ENCODE measurements around the gene CSAD. TPM values are rescaled to one million over a fixed set of nuclear protein-coding genes. Genes with fewer than 3 reads are reported as not detected.

The CSAD gene
- total and polyA plus RNA-seq, 7 experiments from 2014 or later = 1.3 to 76.3 (median 66.0) TPM

- peaks cover 22 to 46% of the 10 kb centered on the region in 2 donors for H3K4me1 ChIP-seq (ENCODE audit: control insufficient read depth in 2 of 2, insufficient read depth in 2 of 2, low read length in 2 of 2)
- Mint-ChIP-seq H3K36me3 (peaks cover 6 to 65% (median 21%) of the 10 kb centered on the region in 5 donors), H3K4me3 (peak overlapping the region in 1 of 10 donors; percentile 25), H3K9me3 (peaks cover 0 to 2% (median 0%) of the 10 kb centered on the region in 11 donors), H3K27me3 (no peaks in the 10 kb centered on the region), H3K27ac (peak overlapping the region in 7 of 9 donors; percentile 19 to 87 (median 81)), H3K4me1 (peaks cover 36 to 65% (median 49%) of the 10 kb centered on the region in 7 donors)
- H3K9me3 ChIP-seq (ENCODE audit: control insufficient read depth in 2 of 3, low read length in 3 of 3) = no peaks in the 10 kb centered on the region
- ChIA-PET CTCF (interaction anchor here (0.9 to 10.2 kb wide), 5 partner anchors 8 to 56 kb away, joined by 4 to 88 read pairs (median 7); partner anchors contain the start of genes CSAD, ITGB7 and ZNF740), POLR2A (interaction anchor here (0.8 to 10.4 kb wide), 7 partner anchors 10 to 100 kb away, joined by 3 to 217 read pairs (median 6); partner anchors contain the start of genes CSAD, ITGB7, PFDN5 and ZNF740)
- no peak for DNase-seq
- no peak for ATAC-seq
- no peaks in the 10 kb centered on the region for H3K27me3 ChIP-seq (ENCODE audit: control insufficient read depth in 2 of 2, insufficient read depth in 2 of 2, low read length in 2 of 2)
- intact Hi-C loops (cut with micrococcal nuclease) = no loop called here
- H3K4me3 ChIP-seq (ENCODE audit: low read length) = no peak overlapping the region
- H3K36me3 ChIP-seq (ENCODE audit: control insufficient read depth in 2 of 3, insufficient read depth in 3 of 3, low read length in 3 of 3) = peaks cover 38 to 78% (median 50%) of the 10 kb centered on the region in 3 experiments
- peak overlapping the region; percentile 75 for H3K27ac ChIP-seq (ENCODE audit: low read depth, low read length)
These were observed 14.2 kb upstream of the CSAD start for GRCh38 chr12:53194973-53195372.

DNA sequence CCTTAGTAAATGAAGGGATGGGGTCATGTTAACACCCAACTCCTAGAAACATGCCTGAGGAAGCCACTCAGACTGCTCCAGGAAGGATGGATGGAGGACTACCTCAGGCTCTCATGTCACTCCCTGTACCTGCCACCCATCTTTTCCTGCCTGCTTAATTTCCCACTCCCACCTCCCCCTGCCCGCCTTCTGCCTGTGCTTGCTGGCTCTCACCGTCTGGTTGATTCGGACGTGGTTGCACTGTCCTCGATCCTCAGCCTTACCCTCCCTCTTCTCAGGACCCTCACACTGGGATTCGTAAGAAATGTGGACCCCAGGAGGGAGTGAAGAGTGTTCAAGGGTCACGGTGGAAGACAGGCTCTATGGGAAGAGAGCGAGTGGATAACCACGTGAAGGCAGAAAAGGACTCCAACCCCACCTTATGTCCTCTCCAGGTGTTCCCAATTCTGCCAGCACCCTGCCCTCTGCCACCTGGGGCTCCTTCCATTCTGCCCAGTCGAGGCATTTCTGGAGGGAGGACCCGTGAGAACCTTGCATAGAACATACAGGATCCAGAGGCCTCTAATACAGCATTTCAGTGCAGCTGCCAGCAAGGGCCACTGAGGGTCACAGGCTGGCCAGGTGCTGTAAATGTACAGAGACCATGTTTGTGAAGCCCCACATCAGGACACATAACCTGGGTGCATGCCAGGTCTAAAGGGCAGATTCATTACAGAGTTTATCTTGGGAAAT, 13.4 kb upstream of the CSAD start:
- peak overlapping the region in 8 of 9 donors; percentile 56 to 87 (median 78) for H3K27ac Mint-ChIP-seq
- H3K4me1 Mint-ChIP-seq = peaks cover 30 to 66% (median 44%) of the 10 kb centered on the region in 7 donors
- Histone ChIP-seq H3K27ac (ENCODE audit: low read depth, low read length) (peak overlapping the region; percentile 25), H3K4me3 (ENCODE audit: low read length) (no peak overlapping the region), H3K9me3 (ENCODE audit: control insufficient read depth in 2 of 3, low read length in 3 of 3) (no peaks in the 10 kb centered on the region), H3K4me1 (ENCODE audit: control insufficient read depth in 2 of 2, insufficient read depth in 2 of 2, low read length in 2 of 2) (peaks cover 16 to 39% of the 10 kb centered on the region in 2 donors), H3K36me3 (ENCODE audit: control insufficient read depth in 2 of 3, insufficient read depth in 3 of 3, low read length in 3 of 3) (peaks cover 34 to 79% (median 48%) of the 10 kb centered on the region in 3 experiments), H3K27me3 (ENCODE audit: control insufficient read depth in 2 of 2, insufficient read depth in 2 of 2, low read length in 2 of 2) (no peaks in the 10 kb centered on the region)
- H3K27me3 Mint-ChIP-seq = no peaks in the 10 kb centered on the region
- ATAC-seq (no peak), DNase-seq (no peak)
- POLR2A ChIA-PET = interaction anchor here (0.8 to 10.4 kb wide), 6 partner anchors 9 to 77 kb away, joined by 3 to 217 read pairs (median 7); partner anchors contain the start of genes CSAD, ITGB7 and ZNF740
- peaks cover 3 to 61% (median 21%) of the 10 kb centered on the region in 5 donors for H3K36me3 Mint-ChIP-seq
- intact Hi-C loops (cut with micrococcal nuclease) = no loop called here
- CTCF ChIA-PET = interaction anchor here (0.9 to 10.2 kb wide), 5 partner anchors 17 to 57 kb away, joined by 3 to 88 read pairs (median 7); partner anchors contain the start of gene ITGB7
- no peak overlapping the region for H3K4me3 Mint-ChIP-seq
- H3K9me3 Mint-ChIP-seq = peaks cover 0 to 2% (median 0%) of the 10 kb centered on the region in 11 donors

GRCh38 chr12:53193040-53193439, 12.3 kb upstream of the CSAD start:
- Histone ChIP-seq H3K4me3 (ENCODE audit: low read length) (no peak overlapping the region), H3K27me3 (ENCODE audit: control insufficient read depth in 2 of 2, insufficient read depth in 2 of 2, low read length in 2 of 2) (no peaks in the 10 kb centered on the region), H3K9me3 (ENCODE audit: control insufficient read depth in 2 of 3, low read length in 3 of 3) (no peaks in the 10 kb centered on the region), H3K4me1 (ENCODE audit: control insufficient read depth in 2 of 2, insufficient read depth in 2 of 2, low read length in 2 of 2) (peaks cover 5 to 27% of the 10 kb centered on the region in 2 donors), H3K27ac (ENCODE audit: low read depth, low read length) (no peak overlapping the region), H3K36me3 (ENCODE audit: control insufficient read depth in 2 of 3, insufficient read depth in 3 of 3, low read length in 3 of 3) (peaks cover 40 to 90% (median 48%) of the 10 kb centered on the region in 3 experiments)
- ChIA-PET CTCF (interaction anchor here (0.8 to 5.5 kb wide), 5 partner anchors 10 to 509 kb away, joined by 3 to 41 read pairs (median 3); a partner anchor contains a TSS), POLR2A (interaction anchor here (0.8 to 5.5 kb wide), 3 partner anchors 8 to 13 kb away, joined by 6 to 40 read pairs (median 8); partner anchors contain the start of genes CSAD, ITGB7 and ZNF740)
- no peak for ATAC-seq
- DNase-seq = no peak
- peak overlapping the region in 6 of 9 donors; percentile 3 to 86 (median 70) for H3K27ac Mint-ChIP-seq
- intact Hi-C loops (cut with micrococcal nuclease) = no loop called here
- H3K36me3 Mint-ChIP-seq = peaks cover 3 to 56% (median 17%) of the 10 kb centered on the region in 5 donors
- H3K4me3 Mint-ChIP-seq = no peak overlapping the region
- H3K4me1 Mint-ChIP-seq = peaks cover 19 to 60% (median 36%) of the 10 kb centered on the region in 7 donors
- H3K27me3 Mint-ChIP-seq = no peaks in the 10 kb centered on the region
- peaks cover 0 to 2% (median 0%) of the 10 kb centered on the region in 11 donors for H3K9me3 Mint-ChIP-seq

GRCh38 chr12:53192531-53193021, 11.9 kb upstream of the CSAD start:
- H3K4me1 Mint-ChIP-seq = peaks cover 16 to 58% (median 33%) of the 10 kb centered on the region in 7 donors

DNA sequence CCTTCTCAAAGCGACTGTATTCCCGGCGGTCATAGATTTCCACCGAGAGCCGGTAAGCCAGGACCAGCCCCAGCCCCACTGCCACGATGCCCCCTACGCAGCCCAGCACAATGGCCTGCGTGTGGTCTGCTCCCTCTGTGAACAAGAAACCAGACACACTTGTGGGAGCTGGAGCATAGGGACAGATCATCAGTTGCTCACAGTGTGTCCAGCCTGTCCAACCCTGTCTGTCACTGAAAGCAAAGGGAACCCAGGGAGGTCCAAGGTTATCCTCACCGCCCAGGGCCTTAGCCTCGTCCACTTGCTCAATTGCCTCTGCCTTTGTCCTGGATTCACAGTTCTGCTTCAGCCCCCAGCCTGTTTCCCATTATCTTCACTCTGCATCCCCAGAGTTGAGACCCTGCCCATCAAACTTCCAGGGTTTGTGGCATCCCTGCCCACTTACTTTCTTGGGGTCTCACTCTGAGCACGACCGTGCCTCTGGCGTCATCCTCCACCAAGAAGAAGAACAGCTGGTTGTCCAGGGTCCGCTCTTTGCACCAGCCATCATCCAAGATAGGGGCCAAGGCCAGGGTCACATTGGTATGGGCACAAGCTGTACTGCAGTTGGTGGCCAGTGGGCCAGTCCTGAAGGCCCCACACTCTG, 11.3 kb upstream of the CSAD start:
- peak overlapping the region in 2 of 9 donors; percentile 19 to 82 for H3K27ac Mint-ChIP-seq
- H3K4me1 ChIP-seq (ENCODE audit: control insufficient read depth in 2 of 2, insufficient read depth in 2 of 2, low read length in 2 of 2) = peaks cover 0 to 17% of the 10 kb centered on the region in 2 donors
- peaks cover 4 to 54% (median 23%) of the 10 kb centered on the region in 5 donors for H3K36me3 Mint-ChIP-seq
- ChIA-PET POLR2A (interaction anchor here (0.9 to 5.5 kb wide), 5 partner anchors 9 to 102 kb away, joined by 3 to 40 read pairs (median 5); partner anchors contain the start of genes CSAD and ZNF740), CTCF (interaction anchor here (0.5 to 5.5 kb wide), 4 partner anchors 9 to 125 kb away, joined by 3 to 41 read pairs (median 4); no protein-coding TSS in a partner anchor)
- H3K4me3 ChIP-seq (ENCODE audit: low read length) = no peak overlapping the region
- no peak overlapping the region for H3K4me3 Mint-ChIP-seq
- H3K27me3 Mint-ChIP-seq = no peaks in the 10 kb centered on the region
- DNase-seq = no peak
- H3K36me3 ChIP-seq (ENCODE audit: control insufficient read depth in 2 of 3, insufficient read depth in 3 of 3, low read length in 3 of 3) = peaks cover 36 to 95% (median 43%) of the 10 kb centered on the region in 3 experiments
- peaks cover 17 to 60% (median 33%) of the 10 kb centered on the region in 7 donors for H3K4me1 Mint-ChIP-seq
- intact Hi-C loops (cut with micrococcal nuclease) = no loop called here
- no peak for ATAC-seq
- no peaks in the 10 kb centered on the region for H3K27me3 ChIP-seq (ENCODE audit: control insufficient read depth in 2 of 2, insufficient read depth in 2 of 2, low read length in 2 of 2)
- H3K9me3 Mint-ChIP-seq = peaks cover 0 to 2% (median 0%) of the 10 kb centered on the region in 11 donors
- H3K27ac ChIP-seq (ENCODE audit: low read depth, low read length) = no peak overlapping the region
- H3K9me3 ChIP-seq (ENCODE audit: control insufficient read depth in 2 of 3, low read length in 3 of 3) = no peaks in the 10 kb centered on the region

More at GRCh38 chr12:53192531-53193021, 11.9 kb upstream of the CSAD start:
- POLR2A ChIA-PET = interaction anchor here (1.4 to 5.5 kb wide), 3 partner anchors 8 to 14 kb away, joined by 3 to 40 read pairs (median 8); partner anchors contain the start of genes CSAD and ZNF740
- peaks cover 40 to 95% (median 48%) of the 10 kb centered on the region in 3 experiments for H3K36me3 ChIP-seq (ENCODE audit: control insufficient read depth in 2 of 3, insufficient read depth in 3 of 3, low read length in 3 of 3)
- no peaks in the 10 kb centered on the region for H3K27me3 ChIP-seq (ENCODE audit: control insufficient read depth in 2 of 2, insufficient read depth in 2 of 2, low read length in 2 of 2)
- no peak for DNase-seq
- peaks cover 3 to 53% (median 18%) of the 10 kb centered on the region in 5 donors for H3K36me3 Mint-ChIP-seq
- CTCF ChIA-PET = interaction anchor here (1.4 to 5.5 kb wide), 3 partner anchors 10 to 126 kb away, joined by 3 to 41 read pairs (median 4); no protein-coding TSS in a partner anchor
- H3K27me3 Mint-ChIP-seq = no peaks in the 10 kb centered on the region
- no peak overlapping the region for H3K27ac ChIP-seq (ENCODE audit: low read depth, low read length)
- H3K4me3 Mint-ChIP-seq = no peak overlapping the region
- H3K4me3 ChIP-seq (ENCODE audit: low read length) = no peak overlapping the region
- peaks cover under 1 to 23% of the 10 kb centered on the region in 2 donors for H3K4me1 ChIP-seq (ENCODE audit: control insufficient read depth in 2 of 2, insufficient read depth in 2 of 2, low read length in 2 of 2)
- no peak for ATAC-seq
- no peaks in the 10 kb centered on the region for H3K9me3 ChIP-seq (ENCODE audit: control insufficient read depth in 2 of 3, low read length in 3 of 3)
- intact Hi-C loops (cut with micrococcal nuclease) = no loop called here
- H3K9me3 Mint-ChIP-seq = peaks cover 0 to 2% (median 0%) of the 10 kb centered on the region in 11 donors
- H3K27ac Mint-ChIP-seq = peak overlapping the region in 3 of 9 donors; percentile 30 to 82 (median 79)

Data from naive thymus-derived CD4-positive, alpha-beta T cell (primary cell).